Activated naive CD8-positive, alpha-beta T cell treated with anti-CD3 and anti-CD28 coated beads for 36 hours (primary cell): ENCODE results near the gene RBM20. TPM values are rescaled to one million over a fixed set of nuclear protein-coding genes. Genes with fewer than 3 reads are reported as not detected.

Experiments used
- DNase-seq: peaks from one replicate; pipeline ENCODE4 v3.0.0; 2021
- H3K27ac Mint-ChIP-seq: one replicate; pipeline ENCODE4 v1.8.0; 2022; ENCODE audit warnings: mild to moderate bottlenecking, moderate library complexity, mixed read lengths
- H3K27me3 Mint-ChIP-seq: one replicate; pipeline ENCODE4 v1.8.0; 2022; ENCODE audit warnings: mild to moderate bottlenecking, mixed read lengths
- H3K36me3 Mint-ChIP-seq: one replicate; pipeline ENCODE4 v1.8.0; 2021; ENCODE audit warnings: mild to moderate bottlenecking, mixed read lengths
- H3K4me1 Mint-ChIP-seq: one replicate; pipeline ENCODE4 v1.8.0; 2021; ENCODE audit warnings: mixed read lengths
- H3K4me3 Mint-ChIP-seq: one replicate; pipeline ENCODE4 v1.8.0; 2022; ENCODE audit warnings: mild to moderate bottlenecking, moderate library complexity, mixed read lengths
- H3K9me3 Mint-ChIP-seq: one replicate; pipeline ENCODE4 v1.8.0; 2022; ENCODE audit warnings: mixed read lengths
- total RNA-seq, 2 experiments: library from RNA; stranded (reverse); gene quantifications; one replicate each; pipeline ENCODE4 v1.2.3, GENCODE V29; 2021

Gene RBM20
- total RNA-seq, 2 experiments from 2014 or later = 0.42 to 0.45 TPM

DNA sequence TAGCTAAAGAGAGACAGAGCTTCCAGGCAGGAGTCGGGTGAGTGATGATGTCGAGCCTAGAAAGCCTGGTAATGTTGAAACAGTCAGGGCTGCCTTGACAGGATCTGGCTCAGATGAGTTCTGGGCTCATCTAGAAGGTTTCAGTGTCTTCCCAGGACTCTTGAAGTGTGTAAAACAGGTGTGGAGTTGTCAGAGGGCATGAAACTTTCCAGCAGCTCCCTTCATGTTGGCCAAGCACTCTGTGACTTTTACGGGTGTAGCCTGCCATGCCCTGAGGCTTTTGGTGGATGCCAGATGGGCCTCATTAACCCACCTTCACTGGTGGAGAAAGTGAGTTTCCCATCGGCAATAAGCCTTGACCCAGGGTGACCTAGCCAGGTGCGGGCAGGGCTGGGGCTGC, 161.2 kb downstream of the RBM20 start:
- Mint-ChIP-seq H3K4me1 (peaks cover 37% of the 10 kb centered on the region), H3K27ac (no peak overlapping the region), H3K27me3 (no peaks in the 10 kb centered on the region), H3K36me3 (no peaks in the 10 kb centered on the region), H3K9me3 (no peaks in the 10 kb centered on the region), H3K4me3 (no peak overlapping the region)
- DNase-seq = no peak

DNA sequence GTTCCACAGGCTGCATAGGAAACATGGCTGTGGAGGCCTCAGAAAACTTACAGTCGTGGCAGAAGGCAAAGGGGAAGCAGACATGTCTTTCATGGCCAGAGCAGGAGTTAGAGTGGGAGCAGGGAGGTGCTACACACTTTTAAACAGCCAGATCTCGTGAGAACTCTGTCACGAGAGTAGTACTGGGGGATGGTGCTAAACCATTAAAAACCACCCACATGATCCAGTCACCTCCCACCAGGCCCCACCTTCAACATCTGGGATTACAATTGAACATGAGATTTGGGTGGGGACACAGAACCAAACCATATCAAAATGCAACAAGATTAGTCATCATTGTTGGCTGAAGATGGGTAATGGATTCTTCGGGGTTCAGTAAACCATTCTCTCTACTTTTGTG, 162.2 kb downstream of the RBM20 start:
- Mint-ChIP-seq H3K36me3 (no peaks in the 10 kb centered on the region), H3K27ac (no peak overlapping the region), H3K4me3 (no peak overlapping the region), H3K4me1 (peaks cover 37% of the 10 kb centered on the region), H3K27me3 (no peaks in the 10 kb centered on the region), H3K9me3 (no peaks in the 10 kb centered on the region)
- no peak for DNase-seq

DNA sequence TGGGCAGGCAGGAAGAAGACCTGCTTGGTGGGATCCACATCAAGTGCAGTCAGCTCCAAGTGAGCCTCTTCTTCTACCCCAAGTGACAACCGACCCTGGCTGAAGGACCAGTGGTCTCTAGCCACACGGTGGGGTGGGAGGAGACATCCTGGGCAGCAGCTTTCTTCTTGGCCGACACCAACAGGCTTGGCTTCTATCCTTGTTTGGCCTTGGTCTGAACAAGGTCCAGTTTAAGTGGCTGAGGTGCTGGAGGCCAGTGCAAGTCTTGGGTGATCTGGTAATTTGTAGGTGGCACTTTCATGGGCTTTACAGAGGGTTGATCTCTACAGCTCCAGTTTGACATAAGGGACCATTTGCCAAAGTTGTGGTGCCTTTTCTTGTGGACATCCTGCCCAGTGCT, 164.0 kb downstream of the RBM20 start:
- Mint-ChIP-seq H3K36me3 (no peaks in the 10 kb centered on the region), H3K27ac (no peak overlapping the region), H3K4me3 (no peak overlapping the region), H3K9me3 (no peaks in the 10 kb centered on the region), H3K4me1 (peaks cover 28% of the 10 kb centered on the region), H3K27me3 (no peaks in the 10 kb centered on the region)
- DNase-seq = no peak

DNA sequence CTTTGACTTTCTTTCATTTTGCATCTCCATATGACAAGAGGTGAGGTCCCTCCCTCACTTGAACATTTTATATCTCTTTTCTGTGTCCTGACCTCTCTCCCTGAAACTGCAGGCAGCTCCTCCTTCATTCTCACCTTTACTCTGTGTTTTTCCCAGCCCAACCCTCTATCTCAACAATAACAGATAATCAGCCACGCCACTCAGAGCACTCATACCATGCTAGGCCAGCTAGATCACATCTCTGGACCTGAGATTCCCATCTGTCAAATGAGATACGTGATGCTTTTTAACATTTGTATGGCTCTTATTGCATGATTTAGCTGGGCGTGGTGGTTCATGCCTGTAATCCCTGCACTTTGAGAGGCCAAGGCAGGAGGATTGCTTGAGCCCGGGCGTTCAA, 164.5 kb downstream of the RBM20 start:
- Mint-ChIP-seq H3K4me1 (peaks cover 23% of the 10 kb centered on the region), H3K27ac (no peak overlapping the region), H3K4me3 (no peak overlapping the region), H3K27me3 (no peaks in the 10 kb centered on the region), H3K36me3 (no peaks in the 10 kb centered on the region), H3K9me3 (no peaks in the 10 kb centered on the region)
- DNase-seq = no peak

GRCh38 chr10:110810625-110811024, 166.5 kb downstream of the RBM20 start:
- no peak overlapping the region for H3K27ac Mint-ChIP-seq
- H3K4me1 Mint-ChIP-seq = peaks cover 22% of the 10 kb centered on the region
- no peak for DNase-seq
- no peaks in the 10 kb centered on the region for H3K27me3 Mint-ChIP-seq
- H3K36me3 Mint-ChIP-seq = no peaks in the 10 kb centered on the region
- H3K9me3 Mint-ChIP-seq = no peaks in the 10 kb centered on the region
- H3K4me3 Mint-ChIP-seq = no peak overlapping the region

GRCh38 chr10:110811791-110812581, 167.8 kb downstream of the RBM20 start:
- H3K9me3 Mint-ChIP-seq = no peaks in the 10 kb centered on the region
- no peaks in the 10 kb centered on the region for H3K36me3 Mint-ChIP-seq
- H3K4me1 Mint-ChIP-seq = peaks cover 35% of the 10 kb centered on the region
- H3K27me3 Mint-ChIP-seq = no peaks in the 10 kb centered on the region
- no peak overlapping the region for H3K4me3 Mint-ChIP-seq
- DNase-seq = no peak
- no peak overlapping the region for H3K27ac Mint-ChIP-seq

- DNase-seq = no peak
- no peaks in the 10 kb centered on the region for H3K27me3 Mint-ChIP-seq
- peaks cover 41% of the 10 kb centered on the region for H3K4me1 Mint-ChIP-seq
- H3K4me3 Mint-ChIP-seq = no peak overlapping the region
- no peak overlapping the region for H3K27ac Mint-ChIP-seq
- no peaks in the 10 kb centered on the region for H3K36me3 Mint-ChIP-seq
- no peaks in the 10 kb centered on the region for H3K9me3 Mint-ChIP-seq
These were observed 168.4 kb downstream of the RBM20 start for GRCh38 chr10:110812583-110812982.

GRCh38 chr10:110813743-110814472, 169.8 kb downstream of the RBM20 start:
- Mint-ChIP-seq H3K9me3 (no peaks in the 10 kb centered on the region), H3K4me3 (no peak overlapping the region), H3K36me3 (no peaks in the 10 kb centered on the region), H3K4me1 (peaks cover 44% of the 10 kb centered on the region), H3K27ac (peak overlapping the region; percentile 27), H3K27me3 (no peaks in the 10 kb centered on the region)
- no peak for DNase-seq

- Mint-ChIP-seq H3K36me3 (no peaks in the 10 kb centered on the region), H3K9me3 (no peaks in the 10 kb centered on the region), H3K4me1 (peaks cover 47% of the 10 kb centered on the region), H3K4me3 (no peak overlapping the region), H3K27me3 (no peaks in the 10 kb centered on the region), H3K27ac (peak overlapping the region; percentile 12)
- peak; percentile 24 for DNase-seq
These were observed 171.3 kb downstream of the RBM20 start for GRCh38 chr10:110815354-110816004.

- H3K9me3 Mint-ChIP-seq = no peaks in the 10 kb centered on the region
- DNase-seq = no peak
- H3K4me1 Mint-ChIP-seq = peaks cover 50% of the 10 kb centered on the region
- H3K4me3 Mint-ChIP-seq = no peak overlapping the region
- no peaks in the 10 kb centered on the region for H3K27me3 Mint-ChIP-seq
- no peaks in the 10 kb centered on the region for H3K36me3 Mint-ChIP-seq
- peak overlapping the region; percentile 47 for H3K27ac Mint-ChIP-seq
These were observed 173.5 kb downstream of the RBM20 start for GRCh38 chr10:110817614-110818013.

- H3K4me1 Mint-ChIP-seq = peaks cover 49% of the 10 kb centered on the region
- no peaks in the 10 kb centered on the region for H3K36me3 Mint-ChIP-seq
- no peaks in the 10 kb centered on the region for H3K9me3 Mint-ChIP-seq
- no peak overlapping the region for H3K4me3 Mint-ChIP-seq
- no peaks in the 10 kb centered on the region for H3K27me3 Mint-ChIP-seq
- DNase-seq = no peak
- H3K27ac Mint-ChIP-seq = no peak overlapping the region
These were observed 174.4 kb downstream of the RBM20 start for GRCh38 chr10:110818311-110819256.

- Mint-ChIP-seq H3K4me1 (peaks cover 38% of the 10 kb centered on the region), H3K9me3 (no peaks in the 10 kb centered on the region), H3K27me3 (no peaks in the 10 kb centered on the region), H3K36me3 (no peaks in the 10 kb centered on the region), H3K4me3 (no peak overlapping the region), H3K27ac (no peak overlapping the region)
- DNase-seq = no peak
These were observed 176.2 kb downstream of the RBM20 start for GRCh38 chr10:110820321-110820814.

DNA sequence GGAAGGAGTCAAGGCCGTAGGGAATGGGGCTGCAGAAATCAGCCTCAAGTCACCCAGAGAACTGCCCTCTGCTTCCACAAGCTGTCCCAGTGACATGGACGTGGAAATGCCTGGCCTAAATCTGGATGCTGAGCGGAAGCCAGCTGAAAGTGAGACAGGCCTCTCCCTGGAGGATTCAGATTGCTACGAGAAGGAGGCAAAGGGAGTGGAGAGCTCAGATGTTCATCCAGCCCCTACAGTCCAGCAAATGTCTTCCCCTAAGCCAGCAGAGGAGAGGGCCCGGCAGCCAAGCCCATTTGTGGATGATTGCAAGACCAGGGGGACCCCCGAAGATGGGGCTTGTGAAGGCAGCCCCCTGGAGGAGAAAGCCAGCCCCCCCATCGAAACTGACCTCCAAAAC, 177.4 kb downstream of the RBM20 start:
- H3K9me3 Mint-ChIP-seq = no peaks in the 10 kb centered on the region
- no peak for DNase-seq
- H3K27ac Mint-ChIP-seq = no peak overlapping the region
- H3K4me1 Mint-ChIP-seq = peaks cover 26% of the 10 kb centered on the region
- H3K27me3 Mint-ChIP-seq = no peaks in the 10 kb centered on the region
- no peak overlapping the region for H3K4me3 Mint-ChIP-seq
- H3K36me3 Mint-ChIP-seq = no peaks in the 10 kb centered on the region

DNA sequence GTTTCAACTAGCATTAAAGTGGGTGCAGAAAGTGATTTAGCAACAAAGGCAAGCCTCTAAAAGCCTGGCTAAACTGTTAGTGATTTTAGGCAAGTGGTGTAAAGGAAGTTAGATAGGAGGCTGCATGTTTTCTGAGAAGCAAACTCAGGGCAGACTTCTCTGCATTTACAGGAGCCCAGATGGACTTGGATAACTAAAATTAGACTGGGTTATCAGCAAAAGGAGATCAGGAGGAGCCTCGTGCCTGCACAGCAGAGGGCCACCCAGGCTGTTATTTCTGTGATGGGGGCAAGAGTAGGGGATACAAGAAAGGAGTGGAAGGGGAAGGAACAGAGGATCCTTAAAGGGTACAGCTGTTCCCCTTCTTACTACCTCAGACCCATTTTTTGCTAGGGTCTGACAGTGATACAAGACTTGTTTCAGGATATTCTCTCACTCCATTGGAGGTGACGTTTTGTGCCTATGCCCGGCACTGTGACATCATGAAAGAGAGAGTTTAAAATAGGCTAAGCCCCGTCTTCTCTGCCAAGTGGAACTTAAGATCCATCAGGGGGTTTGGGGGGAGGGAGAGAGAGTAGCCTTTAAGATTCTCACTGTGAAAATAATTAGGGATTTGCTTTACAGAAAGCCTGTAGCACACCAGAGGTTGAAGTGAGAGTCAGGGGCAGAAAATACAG, 178.0 kb downstream of the RBM20 start:
- DNase-seq = no peak
- Mint-ChIP-seq H3K36me3 (no peaks in the 10 kb centered on the region), H3K4me3 (no peak overlapping the region), H3K27me3 (no peaks in the 10 kb centered on the region), H3K9me3 (no peaks in the 10 kb centered on the region), H3K27ac (no peak overlapping the region), H3K4me1 (peaks cover 20% of the 10 kb centered on the region)
